Stimulated activated CD8-positive, alpha-beta memory T cell treated with anti-CD3 and anti-CD28 coated beads, Interleukin-15, amount 100 ng/mL, for 24 hours (primary cell): ENCODE data around the gene ANKRD53.

ENCODE experiments used
- DNase-seq: peaks from one replicate; pipeline ENCODE4 v3.0.0-alpha.2; 2020; ENCODE audit warnings: low read depth

Gene ANKRD53

DNA sequence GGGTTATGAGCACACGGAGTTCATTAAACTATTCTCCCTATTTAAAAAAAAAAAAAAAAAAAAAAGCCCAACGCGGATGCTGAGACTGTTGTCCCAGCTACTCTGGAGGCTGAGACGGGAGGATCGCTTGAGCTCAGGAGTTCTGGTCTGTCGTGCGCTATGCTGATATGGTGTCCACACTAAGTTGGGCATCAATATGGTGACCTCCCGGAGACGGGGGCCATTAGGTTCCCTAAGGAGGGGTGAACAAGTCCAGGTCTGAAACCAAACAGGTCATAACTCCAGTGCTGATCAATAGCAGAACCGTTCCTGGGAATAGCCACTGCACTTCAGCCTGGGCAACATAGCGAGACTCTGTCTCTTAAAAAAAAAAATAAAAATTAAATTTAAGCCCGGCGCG is 12.9 kb upstream of the ANKRD53 start:
- DNase-seq: no peak

DNA sequence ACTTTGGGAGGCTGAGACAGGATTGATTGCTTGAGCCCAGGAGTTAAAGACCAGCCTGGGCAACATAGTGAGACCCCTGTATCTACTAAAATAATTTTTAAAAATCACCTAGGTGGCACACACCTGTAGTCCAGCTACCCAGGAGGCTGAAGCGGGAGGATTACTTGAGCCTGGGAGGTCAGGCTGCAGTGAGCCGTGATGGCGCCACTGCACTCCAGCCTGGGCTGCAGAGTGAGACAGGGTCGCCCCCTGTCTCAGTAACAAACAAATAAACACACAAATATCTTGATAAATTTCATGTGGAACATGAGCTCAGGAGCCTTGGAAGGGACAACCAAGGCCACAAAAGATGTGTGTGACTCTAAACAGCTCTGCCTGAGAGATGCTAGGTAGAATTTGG is 11.7 kb upstream of the ANKRD53 start:
- no peak for DNase-seq

DNA sequence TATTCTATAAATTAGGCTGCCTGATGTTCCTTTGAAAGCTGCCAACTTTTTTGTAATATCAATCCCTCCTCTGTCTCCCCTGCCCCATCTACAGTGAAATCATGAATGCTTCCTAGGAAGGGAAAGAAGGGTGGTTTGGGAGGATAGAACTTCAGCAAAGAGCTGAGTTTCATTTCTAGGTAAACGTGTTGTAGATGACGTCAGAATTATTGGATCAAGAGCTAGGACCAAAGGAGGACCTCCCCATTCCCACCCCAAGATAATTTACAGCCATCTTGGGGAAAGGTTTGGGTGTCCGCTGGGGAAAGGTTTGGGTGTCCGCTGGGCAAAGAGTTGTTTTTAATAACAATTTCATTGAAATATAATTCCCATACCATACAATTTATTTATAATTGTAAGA is 11.2 kb upstream of the ANKRD53 start:
- no peak for DNase-seq

GRCh38 chr2:70974592-70974991 is 3.8 kb upstream of the ANKRD53 start:
- no peak for DNase-seq

- no peak for DNase-seq
Observed at GRCh38 chr2:70975237-70975636, 3.2 kb upstream of the ANKRD53 start.

- DNase-seq: no peak
Observed at GRCh38 chr2:70977605-70978205, 725 bp upstream of the ANKRD53 start.

DNA sequence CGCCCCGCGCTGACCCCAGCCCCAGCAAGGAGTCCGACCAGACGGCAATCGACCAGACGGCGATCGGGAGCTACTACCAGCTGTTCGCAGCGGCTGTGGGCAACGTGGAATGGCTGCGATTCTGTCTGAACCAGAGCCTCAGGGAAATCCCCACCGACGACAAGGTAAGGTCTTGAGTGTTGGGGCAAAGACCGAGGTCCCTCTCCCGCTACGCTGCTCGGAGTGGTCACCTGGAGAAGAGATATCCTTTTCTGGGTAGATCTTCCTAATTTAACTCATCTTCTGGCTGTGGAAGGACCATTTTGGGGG is 704 bp downstream of the ANKRD53 start:
- no peak for DNase-seq

GRCh38 chr2:70979626-70980025 is 1.2 kb downstream of the ANKRD53 start:
- DNase-seq: no peak

GRCh38 chr2:70981421-70981820 is 3.0 kb downstream of the ANKRD53 start:
- DNase-seq: no peak

DNA sequence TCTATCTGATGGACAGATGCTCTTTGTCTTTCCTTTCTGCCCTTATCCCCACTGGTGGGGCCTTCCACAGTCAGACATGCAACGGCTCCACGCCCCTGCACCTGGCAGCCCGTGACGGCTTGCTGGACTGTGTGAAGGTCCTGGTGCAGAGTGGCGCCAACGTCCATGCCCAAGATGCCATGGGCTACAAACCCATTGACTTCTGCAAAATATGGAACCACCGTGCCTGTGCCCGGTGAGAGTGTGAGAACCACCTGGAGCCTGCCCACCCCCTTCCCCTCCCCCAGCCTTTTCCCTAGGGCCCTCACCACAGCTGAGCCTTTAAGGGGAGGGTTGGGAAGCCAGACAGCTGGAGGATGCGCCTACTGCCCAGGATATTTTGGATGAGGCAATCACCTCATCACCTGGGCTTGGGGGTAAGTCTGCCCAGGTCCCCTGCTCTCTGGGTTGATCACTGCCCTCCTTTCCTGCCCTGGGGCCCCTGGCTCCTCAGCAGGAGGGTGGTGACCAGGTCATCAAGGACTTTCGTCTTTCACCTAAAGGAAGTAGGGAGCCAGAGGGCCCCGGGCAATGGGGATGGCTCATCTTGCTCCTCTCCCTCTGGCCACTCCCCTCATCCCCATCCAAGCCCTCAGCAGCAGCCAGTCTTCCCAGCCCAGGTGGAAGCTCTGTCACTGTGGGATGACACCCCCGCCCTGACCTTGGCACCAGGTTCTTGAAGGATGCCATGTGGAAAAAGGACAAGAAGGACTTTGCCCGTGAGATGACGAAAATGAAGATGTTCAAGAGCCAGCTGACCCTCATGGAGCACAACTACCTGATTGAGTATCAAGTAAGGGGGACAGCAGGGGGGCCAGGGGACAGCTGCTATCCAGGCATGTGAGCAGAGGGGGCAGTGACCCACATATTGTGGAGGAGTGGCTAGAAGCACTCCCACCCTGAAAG is 3.7 kb downstream of the ANKRD53 start:
- no peak for DNase-seq

DNA sequence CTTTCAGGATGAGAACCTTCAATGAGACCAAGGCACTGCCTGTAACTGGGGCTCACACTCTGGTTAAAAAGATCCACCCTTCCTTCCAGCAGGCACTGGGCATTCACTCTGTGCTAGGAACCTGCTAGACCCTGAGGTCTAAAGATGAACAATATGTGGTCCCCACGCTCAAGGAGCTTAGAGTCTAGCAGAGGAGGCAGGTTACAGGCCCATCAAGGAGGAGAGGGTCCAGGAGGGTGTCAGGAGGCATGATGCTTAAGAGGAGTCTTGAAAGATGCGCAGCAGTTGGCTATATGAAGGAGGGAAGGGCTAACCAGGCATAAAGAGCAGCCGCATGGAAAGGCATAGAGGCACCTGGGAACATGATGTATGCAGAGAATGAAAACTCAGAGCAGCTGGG is 4.5 kb downstream of the ANKRD53 start:
- no peak for DNase-seq

- DNase-seq: no peak
Observed at GRCh38 chr2:70983506-70984227, 5.2 kb downstream of the ANKRD53 start.

DNA sequence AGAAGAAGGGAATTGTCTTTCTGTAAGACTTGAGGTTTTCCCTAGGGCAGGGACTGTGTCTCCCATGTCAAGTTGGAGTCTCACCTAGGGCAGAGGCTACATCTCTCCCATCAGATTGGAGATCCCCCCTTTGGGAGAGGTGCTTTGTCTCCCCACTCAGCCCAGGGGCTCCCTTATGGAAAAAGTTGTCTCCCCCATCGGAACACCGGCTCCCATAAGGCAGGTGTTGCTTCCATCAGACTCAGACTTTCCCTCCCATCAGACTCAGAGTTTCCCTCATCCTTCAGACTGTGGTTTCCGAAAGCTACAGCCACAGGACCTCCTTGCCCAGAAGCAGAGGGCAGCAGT is 5.8 kb downstream of the ANKRD53 start:
- DNase-seq: no peak

- peak; percentile 65 for DNase-seq
Observed at GRCh38 chr2:70984576-70985282, 6.3 kb downstream of the ANKRD53 start.

DNA sequence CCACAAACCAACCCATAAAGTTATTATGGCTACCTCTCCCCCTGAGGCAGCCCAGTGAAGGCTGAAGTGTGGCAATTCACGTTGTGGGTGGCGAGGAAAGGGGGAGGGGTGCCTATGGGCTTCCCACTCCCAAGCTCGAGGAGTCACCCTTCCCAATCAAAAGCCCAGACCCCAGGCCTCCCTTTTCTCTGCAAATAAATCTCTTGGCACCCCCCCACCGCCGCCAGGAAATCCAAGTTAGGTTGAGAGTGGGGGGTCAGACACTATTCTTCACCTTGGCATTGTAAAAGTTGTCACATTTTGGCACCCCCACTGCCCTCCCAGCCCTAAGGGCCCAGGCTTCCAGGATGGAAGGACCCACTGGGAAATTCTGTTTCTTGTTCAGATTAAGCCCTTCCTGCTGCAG is 6.9 kb downstream of the ANKRD53 start:
- no peak for DNase-seq

DNA sequence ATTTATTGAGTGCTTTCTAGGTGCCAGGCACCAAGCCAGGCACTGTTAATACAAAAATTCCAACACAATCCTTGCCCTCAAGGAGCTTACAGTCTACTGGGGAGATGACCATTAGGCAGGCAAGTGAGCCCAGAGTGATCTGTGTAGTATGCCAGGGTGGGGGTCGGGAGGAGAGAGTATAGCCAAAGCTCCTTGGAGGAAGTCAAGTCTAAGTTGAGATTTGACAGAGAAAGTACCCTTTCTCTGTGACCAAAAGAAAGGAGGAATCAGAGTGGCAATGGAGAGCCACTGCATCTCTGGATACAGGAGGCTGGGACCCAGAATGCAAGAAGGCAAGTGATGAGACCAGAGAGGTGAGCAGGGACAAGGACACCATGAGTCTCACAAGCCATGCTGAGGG is 7.5 kb downstream of the ANKRD53 start:
- no peak for DNase-seq

GRCh38 chr2:70986499-70987189 is 8.2 kb downstream of the ANKRD53 start:
- no peak for DNase-seq

GRCh38 chr2:70987386-70987785 is 9.0 kb downstream of the ANKRD53 start:
- no peak for DNase-seq

DNA sequence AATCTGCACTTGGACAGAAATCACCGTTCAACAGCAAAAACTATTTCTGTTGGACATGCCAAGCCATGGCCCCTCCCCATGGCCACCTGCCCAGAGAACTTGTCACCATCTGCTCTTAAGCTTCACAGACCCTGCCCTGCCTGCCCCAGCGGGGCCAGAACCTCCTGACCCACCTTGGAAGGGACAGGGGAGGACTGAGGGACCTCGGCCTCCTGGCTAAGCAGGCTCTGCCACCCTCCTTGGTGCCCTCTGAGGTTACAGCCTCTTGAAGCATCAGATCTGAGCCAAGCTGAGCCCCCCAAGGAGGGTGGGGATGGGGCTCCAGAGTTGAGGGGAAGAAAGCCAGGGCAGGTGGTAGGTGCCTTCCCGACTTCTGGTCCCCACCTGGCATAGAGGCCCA is 9.7 kb downstream of the ANKRD53 start:
- no peak for DNase-seq

GRCh38 chr2:70988726-70989648 is 10.6 kb downstream of the ANKRD53 start:
- DNase-seq: no peak

DNA sequence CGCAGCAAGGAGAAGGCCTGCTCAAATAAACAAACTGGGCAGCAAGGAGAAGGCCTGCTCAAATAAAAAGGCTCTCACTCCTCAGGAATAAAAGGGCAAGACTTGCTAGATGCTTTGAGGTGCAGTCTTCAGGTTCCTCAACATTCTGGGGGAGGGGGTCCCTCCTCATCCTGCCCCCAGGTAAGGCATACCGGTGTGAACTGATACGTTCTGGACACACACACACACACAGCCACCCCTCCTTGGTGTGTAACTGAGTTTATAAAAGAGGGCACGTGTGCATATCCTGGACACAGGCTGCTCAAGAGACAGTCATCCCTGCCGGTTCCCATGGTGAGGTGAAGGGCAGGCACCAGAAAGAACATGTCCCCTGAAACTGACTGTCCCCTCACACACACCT is 11.8 kb downstream of the ANKRD53 start:
- no peak for DNase-seq
